Measurements from ENCODE around the gene CPD. TPM values are rescaled to one million over a fixed set of nuclear protein-coding genes. Genes with fewer than 3 reads are reported as not detected.
"Not testable (repeated sequence)": the region's sequence is repeated elsewhere in the genome, so short reads cannot be mapped to it uniquely, and the experiment has no call there.

CPD gene
- total RNA-seq, 1 donor from 2014 or later: 124 TPM

GRCh38 chr17:30413109-30413508 is 34.4 kb downstream of the CPD start:
- TF ChIP-seq CTCF (conservative IDR thresholded peaks at IDR 0.05; ENCODE audit: low read depth, low read length): no peak
- no peak for DNase-seq (ENCODE audit: low read depth)
- H3K4me3 ChIP-seq (ENCODE audit: low read depth, low read length): no peak overlapping the region

- no peak for DNase-seq (ENCODE audit: low read depth)
- H3K4me3 ChIP-seq (ENCODE audit: low read depth, low read length): no peak overlapping the region
- TF ChIP-seq CTCF (conservative IDR thresholded peaks at IDR 0.05; ENCODE audit: low read depth, low read length): no peak
These were observed 35.8 kb downstream of the CPD start for GRCh38 chr17:30414486-30414885.

GRCh38 chr17:30415491-30415890 is 36.8 kb downstream of the CPD start:
- TF ChIP-seq CTCF (conservative IDR thresholded peaks at IDR 0.05; ENCODE audit: low read depth, low read length): no peak
- no peak for DNase-seq (ENCODE audit: low read depth)
- H3K4me3 ChIP-seq (ENCODE audit: low read depth, low read length): no peak overlapping the region

- H3K4me3 ChIP-seq (ENCODE audit: low read depth, low read length); DNase-seq (ENCODE audit: low read depth): not testable (repeated sequence)
These were observed 39.3 kb downstream of the CPD start for GRCh38 chr17:30418070-30418469.

GRCh38 chr17:30421592-30421991 is 42.9 kb downstream of the CPD start:
- no peak for TF ChIP-seq CTCF (conservative IDR thresholded peaks at IDR 0.05; ENCODE audit: low read depth, low read length)
- DNase-seq (ENCODE audit: low read depth): no peak
- H3K4me3 ChIP-seq (ENCODE audit: low read depth, low read length): no peak overlapping the region

- no peak for TF ChIP-seq CTCF (conservative IDR thresholded peaks at IDR 0.05; ENCODE audit: low read depth, low read length)
- DNase-seq (ENCODE audit: low read depth): no peak
These were observed 43.4 kb downstream of the CPD start for GRCh38 chr17:30422171-30422570.

GRCh38 chr17:30424471-30424870 is 45.7 kb downstream of the CPD start:
- no peak for TF ChIP-seq CTCF (conservative IDR thresholded peaks at IDR 0.05; ENCODE audit: low read depth, low read length)
- no peak for DNase-seq (ENCODE audit: low read depth)

More at GRCh38 chr17:30422171-30422570, 43.4 kb downstream of the CPD start:
- H3K4me3 ChIP-seq (ENCODE audit: low read depth, low read length): no peak overlapping the region

GRCh38 chr17:30426292-30426691 is 47.6 kb downstream of the CPD start:
- no peak overlapping the region for H3K4me3 ChIP-seq (ENCODE audit: low read depth, low read length)
- DNase-seq (ENCODE audit: low read depth): no peak
- TF ChIP-seq CTCF (conservative IDR thresholded peaks at IDR 0.05; ENCODE audit: low read depth, low read length): no peak

More at GRCh38 chr17:30424471-30424870, 45.7 kb downstream of the CPD start:
- no peak overlapping the region for H3K4me3 ChIP-seq (ENCODE audit: low read depth, low read length)

Measured in epithelial cell of proximal tubule (primary cell).